ENCODE data around the gene RELN.

RELN gene

GRCh38 chr7:103731169-103731568 is 258.3 kb downstream of the RELN start:
- no peaks in the 10 kb centered on the region for H3K36me3 ChIP-seq (ENCODE audit: control insufficient read depth in 1 of 2, insufficient read depth in 2 of 2, low read depth in 1 of 2, low read length in 2 of 2)
- no peak overlapping the region for H3K23ac ChIP-seq (ENCODE audit: low read length in 2 of 2)
- H2BK15ac ChIP-seq (ENCODE audit: low read depth, poor library complexity, severe bottlenecking), result no peak overlapping the region
- no peak overlapping the region for H2BK12ac ChIP-seq (ENCODE audit: low read length in 2 of 2)
- no peak overlapping the region for H3K14ac ChIP-seq (ENCODE audit: low read length in 2 of 2)
- H4K91ac ChIP-seq (ENCODE audit: low read length), result no peak overlapping the region
- H3K27me3 ChIP-seq (ENCODE audit: control insufficient read depth in 1 of 2, insufficient read depth in 1 of 2, low read length in 2 of 2), result no peaks in the 10 kb centered on the region
- H3K4me1 ChIP-seq (ENCODE audit: control insufficient read depth, insufficient read depth, low read depth, low read length), result peaks cover 1% of the 10 kb centered on the region
- H4K8ac ChIP-seq (ENCODE audit: low read length), result no peak overlapping the region
- H3K18ac ChIP-seq (ENCODE audit: low read depth in 1 of 2, low read length in 2 of 2), result no peak overlapping the region
- 88% methylated on average over 1 of the region's 2 CpGs for WGBS
- H3K4me3 ChIP-seq (ENCODE audit: insufficient read depth in 1 of 2, low read depth in 1 of 2, low read length in 2 of 2), result no peak overlapping the region
- no peak overlapping the region for H3K9ac ChIP-seq (ENCODE audit: low read length)
- no peaks in the 10 kb centered on the region for H3K79me1 ChIP-seq (replicated peaks; ENCODE audit: low read length, poor library complexity, severe bottlenecking)
- no peak for DNase-seq
- no peaks in the 10 kb centered on the region for H3K9me3 ChIP-seq (ENCODE audit: control insufficient read depth, low read length)
- H3K4ac ChIP-seq (ENCODE audit: low read depth in 1 of 2, low read length in 2 of 2), result no peak overlapping the region
- no peak overlapping the region for H3K27ac ChIP-seq (ENCODE audit: low read length, poor library complexity, severe bottlenecking)
- no peak overlapping the region for H2AK5ac ChIP-seq (ENCODE audit: low read length, severe bottlenecking)
- no peak overlapping the region for H2BK5ac ChIP-seq (ENCODE audit: low read depth, low read length, poor library complexity, severe bottlenecking)
- H2BK120ac ChIP-seq (ENCODE audit: low read depth, low read length), result no peak overlapping the region
- H3K4me2 ChIP-seq (ENCODE audit: low read length, poor library complexity, severe bottlenecking), result no peak overlapping the region
- H2AFZ ChIP-seq (ENCODE audit: low read depth, low read length), result no peak overlapping the region

DNA sequence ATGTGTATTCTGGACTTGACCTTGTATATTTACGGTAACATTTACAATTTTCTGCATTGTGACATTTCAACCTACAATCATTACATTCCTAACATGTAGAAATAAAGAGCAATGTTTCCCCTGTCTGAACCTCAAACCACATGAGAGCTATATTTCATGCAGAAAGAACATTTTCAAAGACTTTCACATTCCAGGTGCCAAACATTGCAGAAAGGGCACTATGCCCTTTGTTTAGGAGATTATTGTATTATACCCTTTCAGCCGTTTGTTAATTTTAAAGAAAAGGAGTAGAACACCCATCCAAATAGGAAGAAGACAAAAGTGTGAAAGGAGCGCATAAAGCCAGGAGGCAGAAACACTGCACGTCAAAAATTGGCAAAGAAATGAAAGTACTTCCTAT is 260.4 kb downstream of the RELN start:
- Histone ChIP-seq H2BK15ac (ENCODE audit: low read depth, poor library complexity, severe bottlenecking) (no peak overlapping the region), H3K27ac (ENCODE audit: low read length, poor library complexity, severe bottlenecking) (no peak overlapping the region), H3K4me3 (ENCODE audit: insufficient read depth in 1 of 2, low read depth in 1 of 2, low read length in 2 of 2) (no peak overlapping the region), H3K36me3 (ENCODE audit: control insufficient read depth in 1 of 2, insufficient read depth in 2 of 2, low read depth in 1 of 2, low read length in 2 of 2) (no peaks in the 10 kb centered on the region), H4K8ac (ENCODE audit: low read length) (no peak overlapping the region), H3K9ac (ENCODE audit: low read length) (no peak overlapping the region), H2AK5ac (ENCODE audit: low read length, severe bottlenecking) (no peak overlapping the region), H4K91ac (ENCODE audit: low read length) (no peak overlapping the region), H2AFZ (ENCODE audit: low read depth, low read length) (no peak overlapping the region), H3K18ac (ENCODE audit: low read depth in 1 of 2, low read length in 2 of 2) (no peak overlapping the region), H3K23ac (ENCODE audit: low read length in 2 of 2) (no peak overlapping the region), H3K4ac (ENCODE audit: low read depth in 1 of 2, low read length in 2 of 2) (no peak overlapping the region), H2BK5ac (ENCODE audit: low read depth, low read length, poor library complexity, severe bottlenecking) (no peak overlapping the region), H3K79me1 (replicated peaks; ENCODE audit: low read length, poor library complexity, severe bottlenecking) (no peaks in the 10 kb centered on the region), H3K14ac (ENCODE audit: low read length in 2 of 2) (no peak overlapping the region), H3K4me2 (ENCODE audit: low read length, poor library complexity, severe bottlenecking) (no peak overlapping the region), H3K9me3 (ENCODE audit: control insufficient read depth, low read length) (no peaks in the 10 kb centered on the region), H3K4me1 (ENCODE audit: control insufficient read depth, insufficient read depth, low read depth, low read length) (no peaks in the 10 kb centered on the region), H3K27me3 (ENCODE audit: control insufficient read depth in 1 of 2, insufficient read depth in 1 of 2, low read length in 2 of 2) (no peaks in the 10 kb centered on the region), H2BK120ac (ENCODE audit: low read depth, low read length) (no peak overlapping the region), H2BK12ac (ENCODE audit: low read length in 2 of 2) (no peak overlapping the region)
- 79% methylated on average over 1 of the region's 4 CpGs for WGBS
- no peak for DNase-seq

DNA sequence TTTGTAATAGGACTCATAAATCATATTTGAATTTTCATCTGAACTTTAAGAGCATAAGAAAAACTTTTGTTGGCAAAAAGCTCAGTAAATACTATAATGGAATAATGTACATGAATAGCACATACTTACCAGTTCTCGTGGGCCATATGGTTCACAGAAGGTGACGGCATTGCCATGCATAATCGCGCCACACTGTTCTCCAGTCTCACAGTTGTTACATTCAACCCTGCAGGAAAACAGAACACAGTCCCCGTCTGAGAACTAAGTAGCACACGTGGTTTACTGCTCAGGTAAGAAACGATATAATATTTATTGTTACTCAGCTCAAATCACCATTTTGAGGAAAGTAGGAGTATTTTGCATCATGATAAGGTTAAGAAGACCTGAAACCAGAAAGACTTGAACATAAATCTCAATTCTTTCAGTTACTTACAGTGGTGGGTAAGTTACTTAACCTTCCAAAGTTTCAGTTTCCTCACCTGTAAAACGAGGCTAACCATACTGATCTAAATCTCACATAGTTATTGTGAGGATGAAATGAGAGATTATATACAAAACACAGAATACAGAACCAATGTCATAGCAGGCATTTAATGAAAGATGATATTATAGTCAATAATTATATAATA is 261.4 kb downstream of the RELN start:
- Histone ChIP-seq H2AFZ (ENCODE audit: low read depth, low read length) (peak overlapping the region; percentile 53), H3K4me1 (ENCODE audit: control insufficient read depth, insufficient read depth, low read depth, low read length) (no peaks in the 10 kb centered on the region), H3K14ac (ENCODE audit: low read length in 2 of 2) (no peak overlapping the region), H3K36me3 (ENCODE audit: control insufficient read depth in 1 of 2, insufficient read depth in 2 of 2, low read depth in 1 of 2, low read length in 2 of 2) (no peaks in the 10 kb centered on the region), H3K23ac (ENCODE audit: low read length in 2 of 2) (no peak overlapping the region), H2BK15ac (ENCODE audit: low read depth, poor library complexity, severe bottlenecking) (no peak overlapping the region), H3K79me1 (replicated peaks; ENCODE audit: low read length, poor library complexity, severe bottlenecking) (no peaks in the 10 kb centered on the region), H2AK5ac (ENCODE audit: low read length, severe bottlenecking) (no peak overlapping the region), H3K27me3 (ENCODE audit: control insufficient read depth in 1 of 2, insufficient read depth in 1 of 2, low read length in 2 of 2) (no peaks in the 10 kb centered on the region), H3K9me3 (ENCODE audit: control insufficient read depth, low read length) (no peaks in the 10 kb centered on the region), H4K8ac (ENCODE audit: low read length) (no peak overlapping the region), H3K4me3 (ENCODE audit: insufficient read depth in 1 of 2, low read depth in 1 of 2, low read length in 2 of 2) (no peak overlapping the region), H2BK120ac (ENCODE audit: low read depth, low read length) (no peak overlapping the region), H3K27ac (ENCODE audit: low read length, poor library complexity, severe bottlenecking) (no peak overlapping the region), H3K9ac (ENCODE audit: low read length) (no peak overlapping the region), H3K4me2 (ENCODE audit: low read length, poor library complexity, severe bottlenecking) (no peak overlapping the region), H3K4ac (ENCODE audit: low read depth in 1 of 2, low read length in 2 of 2) (no peak overlapping the region), H4K91ac (ENCODE audit: low read length) (no peak overlapping the region), H3K18ac (ENCODE audit: low read depth in 1 of 2, low read length in 2 of 2) (no peak overlapping the region), H2BK12ac (ENCODE audit: low read length in 2 of 2) (no peak overlapping the region), H2BK5ac (ENCODE audit: low read depth, low read length, poor library complexity, severe bottlenecking) (no peak overlapping the region)
- DNase-seq, result no peak
- 98% methylated on average over 5 of the region's 8 CpGs for WGBS

DNA sequence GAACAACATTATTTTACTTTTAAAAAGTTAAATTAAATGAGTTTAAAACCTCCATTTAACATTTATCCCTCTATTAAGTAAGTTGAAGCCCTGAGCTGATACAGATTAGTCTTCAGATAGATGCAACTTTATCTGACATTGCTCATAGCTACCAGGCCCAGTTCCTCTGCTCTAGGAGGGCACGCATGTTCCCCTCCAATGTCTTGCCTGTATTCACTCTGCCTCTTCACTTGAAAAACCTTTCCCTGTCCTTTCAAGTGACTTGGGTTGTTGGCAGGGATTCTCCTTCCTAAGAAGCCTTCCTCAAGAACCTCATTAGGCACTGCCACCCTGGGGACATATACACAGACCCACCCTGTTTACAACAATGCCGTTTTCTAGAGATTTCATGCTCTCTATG is 270.4 kb downstream of the RELN start:
- no peak overlapping the region for H3K14ac ChIP-seq (ENCODE audit: low read length in 2 of 2)
- H3K18ac ChIP-seq (ENCODE audit: low read depth in 1 of 2, low read length in 2 of 2), result no peak overlapping the region
- H2BK15ac ChIP-seq (ENCODE audit: low read depth, poor library complexity, severe bottlenecking), result no peak overlapping the region
- DNase-seq, result no peak
- 72% methylated on average over 2 of the region's 2 CpGs for WGBS
- no peak overlapping the region for H2AK5ac ChIP-seq (ENCODE audit: low read length, severe bottlenecking)
- no peak overlapping the region for H4K91ac ChIP-seq (ENCODE audit: low read length)
- H2BK120ac ChIP-seq (ENCODE audit: low read depth, low read length), result no peak overlapping the region
- no peaks in the 10 kb centered on the region for H3K27me3 ChIP-seq (ENCODE audit: control insufficient read depth in 1 of 2, insufficient read depth in 1 of 2, low read length in 2 of 2)
- H3K4me2 ChIP-seq (ENCODE audit: low read length, poor library complexity, severe bottlenecking), result no peak overlapping the region
- H3K4me3 ChIP-seq (ENCODE audit: insufficient read depth in 1 of 2, low read depth in 1 of 2, low read length in 2 of 2), result no peak overlapping the region
- no peaks in the 10 kb centered on the region for H3K36me3 ChIP-seq (ENCODE audit: control insufficient read depth in 1 of 2, insufficient read depth in 2 of 2, low read depth in 1 of 2, low read length in 2 of 2)
- no peak overlapping the region for H4K8ac ChIP-seq (ENCODE audit: low read length)
- H3K79me1 ChIP-seq (replicated peaks; ENCODE audit: low read length, poor library complexity, severe bottlenecking), result no peaks in the 10 kb centered on the region
- no peak overlapping the region for H3K4ac ChIP-seq (ENCODE audit: low read depth in 1 of 2, low read length in 2 of 2)
- H2BK5ac ChIP-seq (ENCODE audit: low read depth, low read length, poor library complexity, severe bottlenecking), result no peak overlapping the region
- H3K9me3 ChIP-seq (ENCODE audit: control insufficient read depth, low read length), result no peaks in the 10 kb centered on the region
- no peak overlapping the region for H3K23ac ChIP-seq (ENCODE audit: low read length in 2 of 2)
- H2AFZ ChIP-seq (ENCODE audit: low read depth, low read length), result no peak overlapping the region
- H3K9ac ChIP-seq (ENCODE audit: low read length), result no peak overlapping the region
- H2BK12ac ChIP-seq (ENCODE audit: low read length in 2 of 2), result no peak overlapping the region
- peaks cover 1% of the 10 kb centered on the region for H3K4me1 ChIP-seq (ENCODE audit: control insufficient read depth, insufficient read depth, low read depth, low read length)
- no peak overlapping the region for H3K27ac ChIP-seq (ENCODE audit: low read length, poor library complexity, severe bottlenecking)

Data from mesenchymal stem cell (in vitro differentiated cells and primary cell).